Measurements from ENCODE around the gene IL4R. TPM values are rescaled to one million over a fixed set of nuclear protein-coding genes. Genes with fewer than 3 reads are reported as not detected.

IL4R gene
- total and polyA plus RNA-seq, 10 of the 15 experiments (the other 5 are each of a cell fraction or from before 2014, with no cell fraction given) = 2.6 to 70.4 (median 36.6) TPM

- TF ChIP-seq IRF3 (IDR thresholded peaks at IDR 0.05) (no peak), HDAC2 (IDR thresholded peaks at IDR 0.05) (no peak), BCLAF1 (IDR thresholded peaks at IDR 0.05) (no peak), CEBPB (IDR thresholded peaks at IDR 0.05; ENCODE audit: borderline replicate concordance in 1 of 2, low read depth in 2 of 2, low read length in 2 of 2) (no peak), RAD21 (IDR thresholded peaks at IDR 0.05; ENCODE audit: insufficient read depth, low read depth, low read length) (no peak), PBX3 (IDR thresholded peaks at IDR 0.05; ENCODE audit: insufficient replicate concordance, low read depth, low read length) (no peak), ZBTB40 (IDR thresholded peaks at IDR 0.05; ENCODE audit: borderline replicate concordance) (no peak), HCFC1 (IDR thresholded peaks at IDR 0.05; ENCODE audit: low read length) (no peak), MYB (IDR thresholded peaks at IDR 0.05; ENCODE audit: borderline replicate concordance, low read depth, low read length) (no peak), RELB (IDR thresholded peaks at IDR 0.05; ENCODE audit: low read depth) (no peak)
These were observed 973 bp upstream of the IL4R start (continued) for GRCh38 chr16:27312580-27313421.
